Osteocyte (in vitro differentiated cells): Measurements from ENCODE around the gene ATP8B2. TPM values are rescaled to one million over a fixed set of nuclear protein-coding genes. Genes with fewer than 3 reads are reported as not detected.
"Not testable (repeated sequence)": the region's sequence is repeated elsewhere in the genome, so short reads cannot be mapped to it uniquely, and the experiment has no call there.

Experiments
- DNase-seq: peaks from one replicate; pipeline ENCODE4 v3.0.0; 2021; ENCODE audit warnings: mixed read lengths; ENCODE audit not compliant: unreplicated experiment; ENCODE audit errors: extremely low spot score
- H3K27ac Mint-ChIP-seq: one replicate; pipeline ENCODE4 v1.8.0; 2021; ENCODE audit warnings: mild to moderate bottlenecking, mixed read lengths; ENCODE audit not compliant: unreplicated experiment
- H3K27me3 Mint-ChIP-seq: one replicate; pipeline ENCODE4 v1.8.0; 2021; ENCODE audit warnings: mixed read lengths; ENCODE audit not compliant: unreplicated experiment
- H3K36me3 Mint-ChIP-seq: one replicate; pipeline ENCODE4 v1.8.0; 2021; ENCODE audit warnings: mixed read lengths; ENCODE audit not compliant: unreplicated experiment
- H3K4me1 Mint-ChIP-seq: one replicate; pipeline ENCODE4 v1.8.0; 2021; ENCODE audit warnings: mixed read lengths; ENCODE audit not compliant: unreplicated experiment
- H3K4me3 Mint-ChIP-seq: one replicate; pipeline ENCODE4 v1.8.0; 2021; ENCODE audit warnings: mild to moderate bottlenecking, moderate library complexity, mixed read lengths; ENCODE audit not compliant: unreplicated experiment
- H3K9me3 Mint-ChIP-seq: one replicate; pipeline ENCODE4 v1.8.0; 2021; ENCODE audit warnings: mixed read lengths; ENCODE audit not compliant: unreplicated experiment
- CTCF ChIP-seq: fragments of 200-600 bp; sonication (generic); IDR thresholded peaks from 2 replicates; pipeline ENCODE4 v1.5.0; 2021; ENCODE audit warnings: antibody characterized with exemption, mild to moderate bottlenecking, moderate library complexity
- total RNA-seq: library from RNA; stranded (reverse); gene quantifications from 2 replicates; pipeline ENCODE4 v1.2.1, GENCODE V29; 2021

ATP8B2 gene
- total RNA-seq, 1 donor from 2014 or later = 94.4 TPM

GRCh38 chr1:154358519-154358918 is 33.2 kb downstream of the ATP8B2 start:
- Mint-ChIP-seq H3K27ac (no peak overlapping the region), H3K4me1 (peaks cover 6% of the 10 kb centered on the region), H3K4me3 (no peak overlapping the region), H3K36me3 (no peaks in the 10 kb centered on the region), H3K27me3 (no peaks in the 10 kb centered on the region), H3K9me3 (no peaks in the 10 kb centered on the region)
- DNase-seq = no peak
- no peak for TF ChIP-seq CTCF

GRCh38 chr1:154360288-154360687 is 35.0 kb downstream of the ATP8B2 start:
- Mint-ChIP-seq H3K36me3 (no peaks in the 10 kb centered on the region), H3K27ac (no peak overlapping the region), H3K4me3 (no peak overlapping the region), H3K9me3 (no peaks in the 10 kb centered on the region), H3K4me1 (no peaks in the 10 kb centered on the region), H3K27me3 (peaks cover 2% of the 10 kb centered on the region)
- no peak for DNase-seq
- TF ChIP-seq CTCF = no peak

GRCh38 chr1:154360881-154361280 is 35.6 kb downstream of the ATP8B2 start:
- H3K27ac Mint-ChIP-seq = not testable (repeated sequence)

GRCh38 chr1:154361357-154361756 is 36.0 kb downstream of the ATP8B2 start:
- no peaks in the 10 kb centered on the region for H3K36me3 Mint-ChIP-seq
- no peak for DNase-seq
- TF ChIP-seq CTCF = no peak
- no peak overlapping the region for H3K27ac Mint-ChIP-seq
- peaks cover 6% of the 10 kb centered on the region for H3K27me3 Mint-ChIP-seq
- H3K9me3 Mint-ChIP-seq = no peaks in the 10 kb centered on the region
- no peaks in the 10 kb centered on the region for H3K4me1 Mint-ChIP-seq
- no peak overlapping the region for H3K4me3 Mint-ChIP-seq

More at GRCh38 chr1:154360881-154361280, 35.6 kb downstream of the ATP8B2 start:
- H3K4me3 Mint-ChIP-seq, H3K4me1 Mint-ChIP-seq, H3K9me3 Mint-ChIP-seq, DNase-seq, H3K27me3 Mint-ChIP-seq, H3K36me3 Mint-ChIP-seq: not testable (repeated sequence)

- no peak for TF ChIP-seq CTCF
- H3K27ac Mint-ChIP-seq = no peak overlapping the region
- H3K4me1 Mint-ChIP-seq = no peaks in the 10 kb centered on the region
- no peaks in the 10 kb centered on the region for H3K27me3 Mint-ChIP-seq
- H3K4me3 Mint-ChIP-seq = no peak overlapping the region
- no peaks in the 10 kb centered on the region for H3K9me3 Mint-ChIP-seq
- H3K36me3 Mint-ChIP-seq = no peaks in the 10 kb centered on the region
- DNase-seq = no peak
Observed at GRCh38 chr1:154371436-154371835, 46.1 kb downstream of the ATP8B2 start.

GRCh38 chr1:154373777-154374357 is 48.5 kb downstream of the ATP8B2 start:
- H3K4me1 Mint-ChIP-seq, DNase-seq, H3K36me3 Mint-ChIP-seq, H3K4me3 Mint-ChIP-seq, H3K27me3 Mint-ChIP-seq, H3K27ac Mint-ChIP-seq, H3K9me3 Mint-ChIP-seq: not testable (repeated sequence)
